Tibial artery (tissue), 4 donors: ENCODE measurements around the gene ATP8A1.

Experiments
- DNase-seq, 2 donors: peaks; one replicate each; pipeline ENCODE4 v3.0.0-alpha.2; 2019
- H3K27ac ChIP-seq, 2 donors: fragments of 200-600 bp; sonication (generic) in 1 of 2; 1 replicate in 1 of 2; 2 replicates in 1 of 2; pipeline ENCODE4 v1.5.1; 2018 to 2019; ENCODE audit warnings: mild to moderate bottlenecking in 1 of 2
- H3K27me3 ChIP-seq, 2 donors: fragments of 200-600 bp; sonication (generic) in 1 of 2; one replicate each; pipeline versions ENCODE4 v1.5.1 to v1.6.0; 2016 to 2019
- H3K36me3 ChIP-seq, 3 donors: fragments of 200-600 bp; sonication (generic) in 2 of 3; one replicate each; pipeline ENCODE4 v1.5.1; 2016 to 2019; ENCODE audit warnings: mild to moderate bottlenecking in 2 of 3
- H3K4me1 ChIP-seq, 4 donors: fragments of 200-600 bp; sonication (generic) in 2 of 4; 1 replicate in 3 of 4; 2 replicates in 1 of 4; pipeline ENCODE4 v1.5.1; 2016 to 2019
- H3K4me3 ChIP-seq, 2 donors: fragments of 200-600 bp; sonication (generic) in 1 of 2; 1 replicate in 1 of 2; 2 replicates in 1 of 2; pipeline ENCODE4 v1.5.1; 2018 to 2019; ENCODE audit warnings: mild to moderate bottlenecking in 2 of 2
- H3K9me3 ChIP-seq, 3 donors: fragments of 200-600 bp; sonication (generic) in 1 of 3; one replicate each; pipeline ENCODE4 v1.5.1; 2016 to 2019
- intact Hi-C: fragments of 100-400 bp; cut with DNase I; formaldehyde crosslinking; loops from one replicate; pipeline ENCODE4 v1.15.0; 2023; ENCODE audit warnings: low total_unique reads
- TF ChIP-seq, protein P1 (sequence below), 2 experiments: fragments of 200-600 bp in 1 of 2; fragments of 450-650 bp in 1 of 2; IDR thresholded peaks; one replicate each; pipeline ENCODE4 v1.5.1; 2017 to 2019; ENCODE audit warnings: antibody characterized with exemption in 2 of 2, mild to moderate bottlenecking in 1 of 2, moderate library complexity in 1 of 2

Gene ATP8A1

DNA sequence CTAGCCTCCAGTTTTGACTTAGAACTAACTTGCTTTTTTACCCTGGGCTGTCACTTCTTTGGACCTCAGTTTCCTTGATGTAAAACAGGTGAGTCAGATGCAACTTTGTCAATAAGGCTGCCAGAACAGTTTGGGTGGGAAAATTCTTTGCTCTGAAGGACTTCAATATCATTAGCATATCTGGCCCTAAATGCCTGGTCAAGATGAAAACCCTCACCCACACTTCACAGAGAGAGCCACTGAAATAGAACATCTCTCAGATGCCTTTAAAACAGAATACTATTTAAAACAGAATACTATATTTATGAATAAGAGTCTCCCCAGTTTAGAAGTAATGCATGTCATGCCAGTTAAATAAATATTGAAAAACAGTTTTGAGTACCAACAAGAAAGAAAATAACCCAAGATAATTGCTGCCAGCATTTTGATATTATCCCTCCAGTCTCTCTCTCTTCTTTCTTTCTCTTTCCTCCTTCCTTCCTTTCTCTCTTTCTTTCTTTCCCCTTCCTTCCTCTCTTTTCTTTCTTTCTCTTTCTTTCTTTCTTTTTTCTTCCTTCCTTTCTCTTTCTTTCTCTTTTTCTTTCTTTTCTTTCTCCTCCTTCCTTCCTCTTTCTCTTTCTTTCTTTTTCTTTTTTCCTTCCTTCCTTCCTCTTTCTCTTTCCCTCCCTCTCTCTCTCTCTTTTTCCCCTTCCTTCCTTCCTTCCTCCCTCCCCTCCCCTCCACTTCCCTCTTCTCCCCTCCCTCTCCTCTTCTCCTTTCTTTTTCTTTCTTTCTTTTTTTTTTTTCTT is 292.4 kb downstream of the ATP8A1 start:
- Histone ChIP-seq H3K4me1 (no peaks in the 10 kb centered on the region), H3K27me3 (no peaks in the 10 kb centered on the region), H3K4me3 (no peak overlapping the region), H3K27ac (no peak overlapping the region), H3K36me3 (no peaks in the 10 kb centered on the region), H3K9me3 (peaks cover 0 to 4% (median 0%) of the 10 kb centered on the region in 3 donors)
- intact Hi-C loops, result no loop called here
- TF ChIP-seq, protein P1, sequence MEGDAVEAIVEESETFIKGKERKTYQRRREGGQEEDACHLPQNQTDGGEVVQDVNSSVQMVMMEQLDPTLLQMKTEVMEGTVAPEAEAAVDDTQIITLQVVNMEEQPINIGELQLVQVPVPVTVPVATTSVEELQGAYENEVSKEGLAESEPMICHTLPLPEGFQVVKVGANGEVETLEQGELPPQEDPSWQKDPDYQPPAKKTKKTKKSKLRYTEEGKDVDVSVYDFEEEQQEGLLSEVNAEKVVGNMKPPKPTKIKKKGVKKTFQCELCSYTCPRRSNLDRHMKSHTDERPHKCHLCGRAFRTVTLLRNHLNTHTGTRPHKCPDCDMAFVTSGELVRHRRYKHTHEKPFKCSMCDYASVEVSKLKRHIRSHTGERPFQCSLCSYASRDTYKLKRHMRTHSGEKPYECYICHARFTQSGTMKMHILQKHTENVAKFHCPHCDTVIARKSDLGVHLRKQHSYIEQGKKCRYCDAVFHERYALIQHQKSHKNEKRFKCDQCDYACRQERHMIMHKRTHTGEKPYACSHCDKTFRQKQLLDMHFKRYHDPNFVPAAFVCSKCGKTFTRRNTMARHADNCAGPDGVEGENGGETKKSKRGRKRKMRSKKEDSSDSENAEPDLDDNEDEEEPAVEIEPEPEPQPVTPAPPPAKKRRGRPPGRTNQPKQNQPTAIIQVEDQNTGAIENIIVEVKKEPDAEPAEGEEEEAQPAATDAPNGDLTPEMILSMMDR (IDR thresholded peaks at IDR 0.05), result no peak
- DNase-seq, result no peak

DNA sequence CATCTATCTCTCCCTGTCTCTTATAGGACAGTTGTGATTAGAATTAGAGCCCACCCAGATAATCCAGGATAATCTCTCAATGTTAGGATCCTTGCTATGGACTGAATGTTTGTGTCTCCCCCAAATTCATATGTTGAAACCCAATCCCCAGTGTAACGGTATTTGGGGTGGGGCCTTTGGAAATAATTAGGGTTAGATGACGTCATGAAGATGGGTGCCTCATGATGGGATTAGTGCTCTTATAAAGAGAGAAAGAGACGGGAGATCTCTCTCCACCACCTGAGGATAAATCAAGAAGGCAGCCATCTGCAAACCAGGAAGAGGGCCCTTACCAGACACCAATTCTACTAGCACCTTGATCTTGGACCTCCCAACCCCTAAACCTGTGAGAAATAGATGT is 293.3 kb downstream of the ATP8A1 start:
- no peaks in the 10 kb centered on the region for H3K4me1 ChIP-seq
- intact Hi-C loops, result no loop called here
- H3K27ac ChIP-seq, result no peak overlapping the region
- H3K9me3 ChIP-seq, result peaks cover 0 to 4% (median 0%) of the 10 kb centered on the region in 3 donors
- DNase-seq, result no peak
- no peaks in the 10 kb centered on the region for H3K36me3 ChIP-seq
- TF ChIP-seq, protein P1 (IDR thresholded peaks at IDR 0.05), result no peak
- H3K4me3 ChIP-seq, result no peak overlapping the region
- H3K27me3 ChIP-seq, result no peaks in the 10 kb centered on the region

DNA sequence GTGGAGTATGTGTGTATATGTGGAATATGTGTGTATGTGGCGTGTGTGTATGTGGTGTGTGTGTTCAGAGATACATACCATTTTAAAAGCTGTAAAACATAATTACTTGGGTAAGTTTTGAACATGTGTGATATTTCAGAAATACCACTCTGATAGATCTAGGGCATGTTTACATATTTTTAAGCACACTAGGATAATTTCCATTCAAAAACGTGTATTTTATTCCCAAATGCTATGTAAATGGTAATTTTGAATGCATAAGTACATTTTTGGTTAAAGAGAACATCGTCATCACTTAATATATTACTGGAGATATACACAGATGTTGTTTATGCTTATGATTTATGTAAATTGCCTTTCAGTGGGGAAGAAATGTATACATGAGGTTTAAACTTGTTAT is 294.3 kb downstream of the ATP8A1 start:
- H3K27ac ChIP-seq, result no peak overlapping the region
- no peaks in the 10 kb centered on the region for H3K4me1 ChIP-seq
- TF ChIP-seq, protein P1 (IDR thresholded peaks at IDR 0.05), result no peak
- no peak for DNase-seq
- no peaks in the 10 kb centered on the region for H3K27me3 ChIP-seq
- no peak overlapping the region for H3K4me3 ChIP-seq
- intact Hi-C loops, result no loop called here
- H3K36me3 ChIP-seq, result no peaks in the 10 kb centered on the region
- peaks cover 0 to 4% (median 0%) of the 10 kb centered on the region in 3 donors for H3K9me3 ChIP-seq

DNA sequence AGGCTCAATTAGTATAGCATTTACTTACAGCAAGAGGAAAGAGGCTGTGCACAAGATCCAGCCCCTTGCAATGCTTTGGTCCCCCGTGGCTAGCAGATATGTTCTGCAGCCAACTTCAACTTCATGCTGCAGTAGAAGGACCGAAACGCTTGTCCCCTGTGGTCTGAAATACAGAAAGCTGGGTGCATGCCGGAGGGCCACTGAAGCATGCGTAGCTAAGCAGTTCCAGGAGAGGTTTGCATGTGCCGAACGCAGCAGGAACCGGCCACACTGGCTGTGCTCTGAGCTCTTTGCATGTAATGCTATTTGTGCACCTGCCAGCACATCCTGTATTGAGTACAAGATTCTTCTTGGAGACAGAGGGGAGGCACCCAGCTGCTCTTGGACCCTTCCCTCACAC is 295.4 kb downstream of the ATP8A1 start:
- H3K4me3 ChIP-seq, result no peak overlapping the region
- no peaks in the 10 kb centered on the region for H3K27me3 ChIP-seq
- H3K27ac ChIP-seq, result no peak overlapping the region
- H3K36me3 ChIP-seq, result no peaks in the 10 kb centered on the region
- no peak for DNase-seq
- TF ChIP-seq, protein P1 (IDR thresholded peaks at IDR 0.05), result no peak
- no peaks in the 10 kb centered on the region for H3K4me1 ChIP-seq
- intact Hi-C loops, result no loop called here
- H3K9me3 ChIP-seq, result peaks cover 0 to 4% (median 0%) of the 10 kb centered on the region in 3 donors

DNA sequence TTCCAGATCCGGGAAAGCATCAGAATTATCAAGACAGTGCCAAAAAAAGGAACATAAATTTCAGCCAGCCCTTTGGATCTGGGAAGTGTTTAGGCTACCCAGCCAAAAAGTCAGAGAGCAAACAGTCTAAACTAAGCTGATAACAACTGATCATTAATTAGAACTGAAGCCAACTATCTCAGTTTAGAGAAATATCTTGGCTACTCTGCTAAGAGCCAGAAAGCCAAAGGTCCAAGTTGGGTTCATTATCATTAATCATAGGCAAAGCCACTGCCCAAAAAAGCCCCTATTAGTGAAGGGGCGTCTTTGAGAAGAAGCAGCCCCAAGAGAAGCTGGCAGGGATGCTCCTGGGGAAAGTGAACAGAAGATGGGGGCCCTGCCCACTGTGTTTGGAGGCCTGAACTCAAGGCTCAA is 296.6 kb downstream of the ATP8A1 start:
- DNase-seq, result no peak
- intact Hi-C loops, result no loop called here
- H3K36me3 ChIP-seq, result no peaks in the 10 kb centered on the region
- H3K9me3 ChIP-seq, result peaks cover 0 to 4% (median 0%) of the 10 kb centered on the region in 3 donors
- H3K27me3 ChIP-seq, result no peaks in the 10 kb centered on the region
- no peaks in the 10 kb centered on the region for H3K4me1 ChIP-seq
- H3K27ac ChIP-seq, result no peak overlapping the region
- TF ChIP-seq, protein P1 (IDR thresholded peaks at IDR 0.05), result no peak
- H3K4me3 ChIP-seq, result no peak overlapping the region
